ENCODE data around the gene FAM216A. TPM values are rescaled to one million over a fixed set of nuclear protein-coding genes. Genes with fewer than 3 reads are reported as not detected.
"Not testable (repeated sequence)": the region's sequence is repeated elsewhere in the genome, so short reads cannot be mapped to it uniquely, and the experiment has no call there.

FAM216A gene, protein sequence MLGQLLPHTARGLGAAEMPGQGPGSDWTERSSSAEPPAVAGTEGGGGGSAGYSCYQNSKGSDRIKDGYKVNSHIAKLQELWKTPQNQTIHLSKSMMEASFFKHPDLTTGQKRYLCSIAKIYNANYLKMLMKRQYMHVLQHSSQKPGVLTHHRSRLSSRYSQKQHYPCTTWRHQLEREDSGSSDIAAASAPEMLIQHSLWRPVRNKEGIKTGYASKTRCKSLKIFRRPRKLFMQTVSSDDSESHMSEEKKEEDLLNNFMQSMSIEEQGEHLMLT
- total RNA-seq, result 1.9 and 3.9 TPM in 2 replicates

DNA sequence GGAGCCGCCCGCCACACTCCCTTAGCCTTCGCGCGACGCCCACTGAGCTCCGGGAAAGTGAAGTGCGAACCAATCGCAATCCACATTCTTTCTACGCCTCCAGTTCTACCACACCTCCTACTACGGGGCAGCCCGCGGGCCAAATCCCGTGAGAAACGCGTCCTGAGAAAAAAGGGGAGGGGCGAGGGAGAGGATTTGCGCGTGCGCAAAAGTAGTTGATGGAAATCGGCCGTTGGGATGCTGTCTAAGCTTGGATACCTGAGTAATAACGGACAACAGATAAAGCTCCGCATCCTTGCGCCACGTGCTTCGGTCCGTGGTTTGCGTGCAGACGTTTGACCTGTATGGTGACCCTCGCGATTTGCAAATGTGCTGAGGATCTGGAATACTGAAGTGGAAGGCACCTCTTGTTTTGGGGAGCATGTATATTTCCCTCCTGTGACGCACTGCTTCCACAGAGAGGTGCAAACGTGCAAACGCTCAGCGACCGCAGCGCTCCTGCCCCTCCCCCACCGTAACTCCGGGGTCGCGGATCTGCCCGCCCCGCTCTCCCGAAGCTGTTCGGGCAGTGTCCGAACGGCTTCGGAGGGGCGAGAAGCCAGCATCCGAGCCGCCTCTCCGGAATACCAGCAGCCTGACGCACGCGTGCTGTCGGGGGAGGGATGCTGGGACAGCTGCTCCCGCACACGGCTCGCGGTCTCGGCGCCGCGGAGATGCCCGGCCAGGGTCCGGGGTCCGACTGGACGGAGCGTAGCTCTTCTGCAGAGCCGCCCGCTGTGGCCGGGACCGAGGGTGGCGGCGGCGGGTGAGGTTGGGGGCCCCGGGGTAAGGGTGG is at the start of gene FAM216A, which contains the start of gene GPN3:
TSS of gene FAM216A (plus strand) at position 632 of the 835 bp plus-strand sequence. CDS start at position 663, 31 bp downstream.
TSS of gene GPN3 (minus strand) at position 44 of the 835 bp plus-strand sequence. CDS start 54 bp downstream, outside the sequence.
- H3K4me3 ChIP-seq (ENCODE audit: low read depth, low read length), result peak within 1 kb of the TSS; percentile 74
- FAIRE-seq (peak; percentile 7), DNase-seq (ENCODE audit: low read depth) (peak; percentile 97)
- peaks cover 2% of the 10 kb centered on the region for H3K36me3 ChIP-seq (ENCODE audit: control insufficient read depth, insufficient read depth, low read length)
- TF ChIP-seq CTCF (IDR thresholded peaks at IDR 0.05; ENCODE audit: insufficient read depth, low read length, severe bottlenecking), result no peak
- no peaks in the 10 kb centered on the region for H3K27me3 ChIP-seq (ENCODE audit: control insufficient read depth, insufficient read depth, low read length)

- FAIRE-seq; H3K27me3 ChIP-seq (ENCODE audit: control insufficient read depth, insufficient read depth, low read length); DNase-seq (ENCODE audit: low read depth); H3K36me3 ChIP-seq (ENCODE audit: control insufficient read depth, insufficient read depth, low read length); H3K4me3 ChIP-seq (ENCODE audit: low read depth, low read length): not testable (repeated sequence)
Observed at GRCh38 chr12:110420644-110421043, 48.0 kb upstream of the FAM216A start.

DNA sequence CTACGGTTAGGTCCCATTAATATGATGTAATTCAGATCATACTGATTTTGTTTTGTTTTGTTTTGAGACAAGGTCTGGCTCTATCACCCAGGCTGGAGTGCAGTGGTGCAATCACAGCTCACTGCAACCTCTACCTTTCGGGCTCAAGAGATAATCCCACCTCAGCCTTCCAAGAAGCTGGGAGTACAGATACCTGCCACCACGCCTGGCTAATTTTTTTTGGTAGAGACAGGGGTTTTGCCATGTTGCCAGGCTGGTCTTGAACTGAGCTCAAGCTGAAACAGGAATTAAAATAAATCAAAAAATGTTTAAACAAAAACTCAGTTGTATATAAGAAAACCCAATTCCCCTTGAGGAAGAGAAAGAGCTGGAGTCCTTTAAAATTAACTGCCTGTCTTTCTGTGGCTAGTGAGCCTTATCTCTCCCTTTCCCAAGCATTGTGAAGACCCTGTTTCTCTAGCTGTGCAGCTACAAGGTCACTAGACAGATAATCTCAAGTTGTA is 47.4 kb upstream of the FAM216A start:
- DNase-seq (ENCODE audit: low read depth) (no peak), FAIRE-seq (no peak)
- H3K27me3 ChIP-seq (ENCODE audit: control insufficient read depth, insufficient read depth, low read length), result no peaks in the 10 kb centered on the region
- H3K4me3 ChIP-seq (ENCODE audit: low read depth, low read length), result no peak overlapping the region
- TF ChIP-seq CTCF (IDR thresholded peaks at IDR 0.05; ENCODE audit: insufficient read depth, low read length, severe bottlenecking), result no peak
- no peaks in the 10 kb centered on the region for H3K36me3 ChIP-seq (ENCODE audit: control insufficient read depth, insufficient read depth, low read length)

- no peak for FAIRE-seq
- TF ChIP-seq CTCF (IDR thresholded peaks at IDR 0.05; ENCODE audit: insufficient read depth, low read length, severe bottlenecking), result no peak
Observed at GRCh38 chr12:110421701-110422100, 46.9 kb upstream of the FAM216A start.

GRCh38 chr12:110424237-110424636 is 44.4 kb upstream of the FAM216A start:
- DNase-seq (ENCODE audit: low read depth), result no peak
- no peak for TF ChIP-seq CTCF (IDR thresholded peaks at IDR 0.05; ENCODE audit: insufficient read depth, low read length, severe bottlenecking)
- no peak for FAIRE-seq

More at GRCh38 chr12:110421701-110422100, 46.9 kb upstream of the FAM216A start:
- H3K36me3 ChIP-seq (ENCODE audit: control insufficient read depth, insufficient read depth, low read length), result no peaks in the 10 kb centered on the region
- no peak for DNase-seq (ENCODE audit: low read depth)
- no peak overlapping the region for H3K4me3 ChIP-seq (ENCODE audit: low read depth, low read length)
- no peaks in the 10 kb centered on the region for H3K27me3 ChIP-seq (ENCODE audit: control insufficient read depth, insufficient read depth, low read length)

DNA sequence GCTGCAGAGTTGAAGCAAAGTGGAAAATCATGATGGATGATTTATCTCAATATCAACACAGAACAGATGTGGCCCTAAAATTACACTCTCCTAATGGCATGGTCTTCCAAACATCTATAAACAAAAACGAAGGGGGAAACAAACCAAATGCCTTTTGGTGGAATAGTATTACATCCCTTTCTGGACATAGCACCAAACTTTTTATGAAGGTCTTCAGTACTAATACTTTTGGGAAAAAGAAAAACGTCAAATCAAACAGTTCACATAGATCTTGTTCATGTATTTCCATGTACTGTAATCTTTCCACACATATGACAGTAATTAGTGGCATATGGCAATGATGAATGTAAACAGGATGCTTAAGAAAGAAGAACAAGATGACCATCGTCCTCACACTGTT is 42.2 kb upstream of the FAM216A start:
- Histone ChIP-seq H3K4me3 (ENCODE audit: low read depth, low read length) (no peak overlapping the region), H3K27me3 (ENCODE audit: control insufficient read depth, insufficient read depth, low read length) (no peaks in the 10 kb centered on the region), H3K36me3 (ENCODE audit: control insufficient read depth, insufficient read depth, low read length) (no peaks in the 10 kb centered on the region)
- TF ChIP-seq CTCF (IDR thresholded peaks at IDR 0.05; ENCODE audit: insufficient read depth, low read length, severe bottlenecking), result no peak
- no peak for FAIRE-seq
- DNase-seq (ENCODE audit: low read depth), result no peak

More at GRCh38 chr12:110424237-110424636, 44.4 kb upstream of the FAM216A start:
- no peak overlapping the region for H3K4me3 ChIP-seq (ENCODE audit: low read depth, low read length)
- no peaks in the 10 kb centered on the region for H3K36me3 ChIP-seq (ENCODE audit: control insufficient read depth, insufficient read depth, low read length)
- H3K27me3 ChIP-seq (ENCODE audit: control insufficient read depth, insufficient read depth, low read length), result no peaks in the 10 kb centered on the region

DNA sequence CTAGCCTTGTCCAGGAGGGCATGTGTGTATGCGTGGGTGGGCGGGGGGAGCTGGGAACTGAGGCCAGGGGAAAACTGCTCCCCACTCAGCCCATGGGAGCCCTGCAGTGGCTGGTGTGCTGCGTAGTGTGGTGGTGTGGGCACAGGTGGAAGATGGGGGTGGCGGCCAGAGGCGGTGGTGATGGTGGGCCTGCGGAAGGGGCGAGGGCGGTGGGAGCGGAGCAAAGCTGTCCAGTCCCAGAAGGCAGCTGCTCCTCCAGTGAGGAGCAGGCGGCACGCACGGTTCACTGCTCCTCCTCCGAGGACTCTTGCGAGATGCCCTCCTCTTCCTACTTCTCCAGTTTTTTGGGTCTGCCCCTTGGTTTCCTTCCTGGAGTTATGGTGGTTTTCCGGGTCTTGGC is 39.0 kb upstream of the FAM216A start:
- not testable (repeated sequence) for DNase-seq (ENCODE audit: low read depth); H3K4me3 ChIP-seq (ENCODE audit: low read depth, low read length); H3K27me3 ChIP-seq (ENCODE audit: control insufficient read depth, insufficient read depth, low read length); FAIRE-seq; H3K36me3 ChIP-seq (ENCODE audit: control insufficient read depth, insufficient read depth, low read length)

All from bronchial epithelial cell (primary cell).